GM18858 (cell line): ENCODE data around the gene NSMCE4A.
"Not testable (repeated sequence)": the region's sequence is repeated elsewhere in the genome, so short reads cannot be mapped to it uniquely, and the experiment has no call there.

Experiments used
- ATAC-seq: cut with Tn5 transposase; IDR thresholded peaks from one replicate; pipeline ENCODE4 v1.9.1; 2021; ENCODE audit not compliant: unreplicated experiment

Gene NSMCE4A

GRCh38 chr10:121988361-121989324 lies 13.6 kb upstream of the NSMCE4A start, which contains the start of gene TACC2:
Gene TACC2, plus strand, starts transcription at chr10:121989163. Its CDS starts 32,819 bp downstream, at chr10:122021982.
- ATAC-seq, result no peak

GRCh38 chr10:121984463-121984862 lies 9.4 kb upstream of the NSMCE4A start:
- no peak for ATAC-seq

GRCh38 chr10:121983852-121984251 lies 8.8 kb upstream of the NSMCE4A start:
- no peak for ATAC-seq

- no peak for ATAC-seq
Observed at GRCh38 chr10:121981346-121981745, 6.3 kb upstream of the NSMCE4A start.

GRCh38 chr10:121978511-121978910 lies 3.5 kb upstream of the NSMCE4A start:
- no peak for ATAC-seq

- ATAC-seq, result no peak
Observed at GRCh38 chr10:121976607-121977006, 1.6 kb upstream of the NSMCE4A start.

GRCh38 chr10:121975295-121976086 lies 474 bp upstream of the NSMCE4A start:
- no peak for ATAC-seq

GRCh38 chr10:121974019-121974534 lies 940 bp downstream of the NSMCE4A start:
- peak; percentile 17 for ATAC-seq

GRCh38 chr10:121969086-121969485 lies 5.9 kb downstream of the NSMCE4A start:
- ATAC-seq, result not testable (repeated sequence)

GRCh38 chr10:121965996-121966395 lies 9.0 kb downstream of the NSMCE4A start:
- no peak for ATAC-seq

GRCh38 chr10:121961456-121961855 lies 13.6 kb downstream of the NSMCE4A start:
- no peak for ATAC-seq

GRCh38 chr10:121959671-121960070 lies 15.3 kb downstream of the NSMCE4A start:
- ATAC-seq, result no peak

- no peak for ATAC-seq
Observed at GRCh38 chr10:121956111-121957061, 18.6 kb downstream of the NSMCE4A start.

GRCh38 chr10:121952226-121952625 lies 22.8 kb downstream of the NSMCE4A start:
- ATAC-seq, result no peak

GRCh38 chr10:121949451-121949850 lies 25.6 kb downstream of the NSMCE4A start:
- ATAC-seq, result no peak

- ATAC-seq, result no peak
Observed at GRCh38 chr10:121949049-121949448, 26.0 kb downstream of the NSMCE4A start.

GRCh38 chr10:121947343-121948330 lies 27.4 kb downstream of the NSMCE4A start:
- no peak for ATAC-seq

- ATAC-seq, result no peak
Observed at GRCh38 chr10:121942749-121943416, 32.1 kb downstream of the NSMCE4A start.

- no peak for ATAC-seq
Observed at GRCh38 chr10:121941532-121941931, 33.5 kb downstream of the NSMCE4A start.
